Nephron (organoid): ENCODE results near the gene RIMBP2.

Experiments used
- H3K27ac Mint-ChIP-seq, 3 experiments: 2 replicates each; pipeline ENCODE4 v1.8.0; 2020; ENCODE audit warnings: mixed read lengths in 3 of 3, mild to moderate bottlenecking in 2 of 3, moderate library complexity in 1 of 3
- H3K27me3 Mint-ChIP-seq: 2 replicates; pipeline ENCODE4 v1.8.0; 2021; ENCODE audit warnings: low read depth, mild to moderate bottlenecking, moderate library complexity, mixed read lengths
- H3K36me3 Mint-ChIP-seq: 2 replicates; pipeline ENCODE4 v1.8.0; 2020; ENCODE audit warnings: low read depth, mixed read lengths
- H3K4me1 Mint-ChIP-seq: 2 replicates; pipeline ENCODE4 v1.8.0; 2020; ENCODE audit warnings: mixed read lengths
- H3K4me3 Mint-ChIP-seq, 3 experiments: 2 replicates each; pipeline ENCODE4 v1.8.0; 2020; ENCODE audit warnings: mild to moderate bottlenecking in 3 of 3, mixed read lengths in 3 of 3, moderate library complexity in 2 of 3
- H3K9me3 Mint-ChIP-seq: 2 replicates; pipeline ENCODE4 v1.8.0; 2020; ENCODE audit warnings: mixed read lengths
- CTCF ChIP-seq, 3 experiments: fragments of 200-600 bp; sonication (generic); IDR thresholded peaks; one replicate each; pipeline ENCODE4 v1.5.0; 2021; ENCODE audit warnings: antibody characterized with exemption in 3 of 3; ENCODE audit not compliant: unreplicated experiment in 3 of 3

Gene RIMBP2

GRCh38 chr12:130706311-130706710 lies 9.8 kb downstream of the RIMBP2 start:
- Mint-ChIP-seq H3K27ac (no peak overlapping the region), H3K4me3 (no peak overlapping the region), H3K4me1 (peaks cover 23% of the 10 kb centered on the region), H3K27me3 (peaks cover 41% of the 10 kb centered on the region), H3K36me3 (no peaks in the 10 kb centered on the region), H3K9me3 (no peaks in the 10 kb centered on the region)
- no peak for TF ChIP-seq CTCF (IDR thresholded peaks at IDR 0.05; ENCODE audit: unreplicated experiment in 3 of 3)

- Mint-ChIP-seq H3K9me3 (no peaks in the 10 kb centered on the region), H3K4me3 (no peak overlapping the region), H3K4me1 (peaks cover 33% of the 10 kb centered on the region), H3K27me3 (peaks cover 36% of the 10 kb centered on the region), H3K36me3 (no peaks in the 10 kb centered on the region), H3K27ac (no peak overlapping the region)
- TF ChIP-seq CTCF (IDR thresholded peaks at IDR 0.05; ENCODE audit: unreplicated experiment in 3 of 3): no peak
These were observed 10.8 kb downstream of the RIMBP2 start for GRCh38 chr12:130705178-130705822.

- Mint-ChIP-seq H3K27me3 (peaks cover 32% of the 10 kb centered on the region), H3K4me3 (no peak overlapping the region), H3K4me1 (peaks cover 34% of the 10 kb centered on the region), H3K36me3 (no peaks in the 10 kb centered on the region), H3K27ac (no peak overlapping the region), H3K9me3 (peaks cover 2% of the 10 kb centered on the region)
- TF ChIP-seq CTCF (IDR thresholded peaks at IDR 0.05; ENCODE audit: unreplicated experiment in 3 of 3): no peak
These were observed 11.5 kb downstream of the RIMBP2 start for GRCh38 chr12:130704606-130705005.

- peaks cover 2% of the 10 kb centered on the region for H3K9me3 Mint-ChIP-seq
- H3K4me1 Mint-ChIP-seq: peaks cover 34% of the 10 kb centered on the region
- no peak overlapping the region for H3K4me3 Mint-ChIP-seq
- peaks cover 28% of the 10 kb centered on the region for H3K27me3 Mint-ChIP-seq
- TF ChIP-seq CTCF (IDR thresholded peaks at IDR 0.05; ENCODE audit: unreplicated experiment in 3 of 3): no peak
- no peaks in the 10 kb centered on the region for H3K36me3 Mint-ChIP-seq
- no peak overlapping the region for H3K27ac Mint-ChIP-seq
These were observed 12.2 kb downstream of the RIMBP2 start for GRCh38 chr12:130703733-130704375.

- Mint-ChIP-seq H3K4me3 (no peak overlapping the region), H3K4me1 (peaks cover 34% of the 10 kb centered on the region), H3K27ac (peak overlapping the region in 1 of 3 experiments; percentile 62), H3K9me3 (peaks cover 2% of the 10 kb centered on the region), H3K36me3 (no peaks in the 10 kb centered on the region), H3K27me3 (peaks cover 27% of the 10 kb centered on the region)
- TF ChIP-seq CTCF (IDR thresholded peaks at IDR 0.05; ENCODE audit: unreplicated experiment in 3 of 3): no peak
These were observed 12.9 kb downstream of the RIMBP2 start for GRCh38 chr12:130702966-130703732.
